ENCODE results near the gene PARD3B. TPM values are rescaled to one million over a fixed set of nuclear protein-coding genes. Genes with fewer than 3 reads are reported as not detected.

The PARD3B gene
- polyA plus RNA-seq, 3 donors = 33.1 to 35.6 (median 33.6) TPM

DNA sequence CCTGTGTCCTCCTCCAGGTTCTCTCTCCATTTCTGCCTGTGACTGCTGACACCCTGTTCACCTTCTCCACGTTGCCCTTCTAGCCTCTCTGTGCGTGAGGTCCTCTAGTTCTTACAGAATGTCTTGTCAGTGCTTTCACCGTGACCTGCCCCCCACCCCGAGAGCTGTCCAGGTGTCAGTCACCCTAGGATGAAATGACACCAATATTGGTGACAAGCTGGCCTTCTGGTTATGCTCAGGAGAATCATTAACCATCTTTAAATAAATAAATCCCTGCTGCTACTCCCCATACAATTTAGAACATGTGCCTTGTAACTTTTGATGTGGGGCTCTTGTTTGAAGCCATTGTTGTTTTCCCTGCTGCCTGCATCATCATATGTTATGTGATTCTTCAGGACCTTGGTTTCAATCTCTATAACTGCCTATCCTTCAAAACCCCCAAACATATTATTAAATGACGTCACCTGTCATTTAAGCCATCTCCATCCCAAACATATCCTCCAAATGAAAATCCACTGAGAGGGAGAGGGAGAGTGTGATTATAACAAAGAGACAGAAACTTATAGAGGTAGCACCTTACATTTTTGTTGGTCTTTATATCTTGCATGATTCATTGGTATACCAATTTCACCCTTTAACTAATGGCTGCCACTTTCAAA is 496.3 kb downstream of the PARD3B start:
- no peak for DNase-seq (ENCODE audit: extremely low read depth in 1 of 11, low read depth in 9 of 11, low spot score in 4 of 11)

DNA sequence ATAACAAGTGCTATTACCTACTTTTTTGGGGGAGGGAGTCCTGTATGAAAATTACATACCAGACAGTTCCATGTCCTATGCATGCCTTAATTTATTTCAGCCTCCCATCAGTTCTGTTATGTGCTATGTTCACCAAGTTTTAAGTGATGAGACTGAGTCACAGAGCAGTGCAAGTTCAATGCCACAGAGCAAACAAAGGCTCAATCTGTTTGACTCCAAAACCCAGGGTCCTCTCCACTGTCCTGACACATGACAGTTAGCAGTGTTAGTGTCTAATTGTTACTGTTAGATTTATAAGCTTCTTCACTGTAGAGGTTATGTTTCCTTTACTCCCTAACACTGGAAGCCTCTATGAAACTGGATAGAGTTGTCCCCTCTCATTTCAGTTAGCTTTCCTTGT is 498.0 kb downstream of the PARD3B start:
- no peak for DNase-seq (ENCODE audit: extremely low read depth in 1 of 11, low read depth in 9 of 11, low spot score in 4 of 11)

DNA sequence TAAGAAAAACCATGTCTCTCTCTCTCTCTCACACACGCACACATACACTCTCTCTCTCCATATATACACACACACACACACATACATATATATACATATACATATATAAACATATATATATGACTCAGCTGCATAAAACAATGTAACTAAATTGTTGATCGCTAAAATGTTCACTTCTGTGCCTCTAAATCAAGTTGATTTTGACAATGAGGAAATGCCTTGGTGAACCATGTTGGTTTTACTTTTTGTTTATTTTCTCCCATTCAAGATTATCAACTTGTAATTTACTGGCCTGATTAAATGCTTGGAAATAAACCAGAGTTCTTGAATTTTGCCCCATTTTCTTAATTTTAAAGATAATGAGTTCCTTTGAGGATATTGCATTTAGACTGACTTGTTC is 500.4 kb downstream of the PARD3B start:
- DNase-seq (ENCODE audit: extremely low read depth in 1 of 11, low read depth in 9 of 11, low spot score in 4 of 11) = no peak

DNA sequence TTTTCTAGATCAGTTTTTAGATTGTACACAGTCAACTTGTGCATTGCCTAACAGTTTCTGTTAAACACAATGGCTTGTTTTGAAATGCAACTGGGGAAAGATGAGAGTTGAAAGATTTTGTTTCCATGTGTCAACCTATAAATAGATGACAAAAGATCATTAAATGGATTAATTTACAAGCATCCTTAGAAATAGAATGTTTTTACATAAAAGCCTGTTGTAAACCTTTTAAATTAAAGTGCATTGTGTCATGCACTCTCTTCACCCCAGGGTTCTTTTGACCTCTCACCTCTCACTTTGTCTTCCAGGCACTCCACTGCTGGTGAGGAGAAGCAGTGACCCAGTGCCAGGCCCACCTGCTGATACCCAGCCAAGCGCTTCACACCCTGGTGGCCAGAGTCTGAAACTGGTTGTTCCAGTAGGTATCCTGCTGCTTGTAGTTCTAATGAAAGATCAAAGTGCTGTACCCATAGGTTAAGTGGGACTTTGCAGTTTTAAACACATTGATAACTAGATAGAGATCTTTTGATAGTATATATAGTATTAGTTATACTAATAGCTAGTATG is 502.1 kb downstream of the PARD3B start:
- DNase-seq (ENCODE audit: extremely low read depth in 1 of 11, low read depth in 9 of 11, low spot score in 4 of 11) = no peak

DNA sequence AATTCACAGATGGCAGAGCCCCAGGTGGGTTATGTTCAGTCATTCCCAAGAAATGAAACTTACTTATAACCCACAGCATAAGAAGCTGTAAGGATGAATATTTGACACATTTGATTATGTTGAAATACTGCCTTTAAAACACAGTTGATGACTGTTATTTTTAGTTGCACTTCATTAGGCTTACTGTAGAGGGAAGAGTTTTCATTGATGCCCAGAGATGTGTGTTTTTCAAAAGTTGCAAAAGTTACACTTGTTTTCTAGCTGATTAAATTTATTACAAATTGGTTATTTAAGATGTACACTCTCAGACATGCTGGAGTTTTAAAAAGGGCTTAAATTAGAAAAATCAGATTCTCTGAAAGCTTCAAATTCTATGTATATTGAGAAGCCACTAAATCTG is 506.1 kb downstream of the PARD3B start:
- no peak for DNase-seq (ENCODE audit: extremely low read depth in 1 of 11, low read depth in 9 of 11, low spot score in 4 of 11)

DNA sequence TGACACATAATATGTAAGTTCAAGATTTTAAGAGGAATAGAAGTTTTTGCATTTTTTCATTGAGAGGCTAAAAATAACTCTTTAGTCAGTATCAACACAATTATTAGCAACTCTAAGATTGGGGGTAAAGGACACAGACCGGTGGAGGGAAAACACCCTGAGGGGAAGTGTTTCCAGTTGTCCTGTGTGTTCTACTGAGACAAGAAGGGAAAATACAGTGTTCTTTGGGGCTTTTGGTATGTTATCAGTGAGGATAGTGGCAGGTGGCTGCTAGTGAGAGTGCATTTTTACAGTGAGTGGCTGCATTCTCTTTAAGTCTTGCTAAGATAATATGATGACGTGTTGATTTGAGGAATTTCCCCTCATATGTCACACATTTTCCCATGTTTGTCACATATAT is 507.5 kb downstream of the PARD3B start:
- no peak for DNase-seq (ENCODE audit: extremely low read depth in 1 of 11, low read depth in 9 of 11, low spot score in 4 of 11)

DNA sequence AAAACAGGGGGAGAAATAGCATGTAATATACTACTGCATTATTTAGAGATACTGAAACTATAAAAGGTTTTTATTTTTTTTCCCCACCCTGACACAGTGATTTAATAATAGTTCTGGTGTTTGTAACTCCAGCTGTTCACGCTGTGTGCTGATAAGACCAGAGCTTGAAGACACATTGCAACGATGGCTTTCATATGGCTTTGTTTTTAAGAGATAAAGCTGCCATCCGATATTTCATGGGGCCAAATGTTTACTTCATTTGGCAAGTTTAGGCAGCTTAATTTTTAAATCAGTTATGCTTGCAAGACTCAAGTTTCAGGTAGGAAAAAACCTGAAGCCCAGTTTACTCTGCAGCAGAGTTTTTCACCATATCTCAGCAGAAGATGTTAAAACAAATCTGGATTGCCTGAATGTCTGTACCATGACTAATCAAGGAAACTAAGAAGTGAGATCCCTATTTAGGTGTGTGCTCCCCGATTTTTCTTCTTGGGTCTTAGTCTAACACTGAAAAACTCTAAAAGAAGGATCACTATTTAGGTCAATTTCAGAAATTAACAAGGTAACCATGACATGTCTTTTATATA is 508.6 kb downstream of the PARD3B start:
- peak in 7 of 11 donors; percentile 9 to 28 (median 20) for DNase-seq (ENCODE audit: extremely low read depth in 1 of 11, low read depth in 9 of 11, low spot score in 4 of 11)

DNA sequence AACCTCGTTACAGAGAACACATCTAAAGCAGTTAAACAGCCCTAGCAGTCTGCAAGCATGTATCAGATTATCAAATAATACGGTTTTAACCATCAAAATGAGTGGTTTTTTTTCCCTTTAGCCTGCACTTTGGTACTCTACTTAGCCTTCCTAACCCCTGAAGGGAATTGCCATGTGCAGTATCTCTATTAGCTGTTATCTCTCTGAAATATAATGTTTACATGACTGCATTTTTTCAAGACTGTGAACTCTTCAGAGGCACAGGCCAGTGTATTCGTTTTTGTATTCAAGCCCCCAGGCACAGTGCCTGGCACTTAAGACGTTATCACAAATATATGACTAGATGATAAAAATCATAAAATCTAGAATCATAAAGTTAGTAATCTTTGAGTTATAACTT is 509.5 kb downstream of the PARD3B start:
- no peak for DNase-seq (ENCODE audit: extremely low read depth in 1 of 11, low read depth in 9 of 11, low spot score in 4 of 11)

DNA sequence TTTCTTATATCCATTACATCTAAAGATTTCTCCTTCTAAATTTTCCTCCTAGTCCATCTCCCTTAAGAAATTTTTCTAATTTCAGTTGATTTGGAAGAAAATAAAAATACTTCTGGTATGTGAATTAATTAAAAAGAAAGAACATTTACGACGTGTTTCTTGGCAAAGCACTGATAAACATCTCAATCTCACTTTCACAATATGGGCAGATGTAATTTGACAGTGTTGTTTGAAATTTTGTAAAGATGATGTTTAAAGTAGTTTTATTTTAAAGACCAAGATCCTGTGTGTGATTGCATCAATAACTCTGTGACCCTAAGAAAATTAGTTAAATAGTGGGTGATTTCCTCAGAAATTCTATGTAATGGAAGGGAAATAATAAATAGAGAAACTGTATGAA is 510.0 kb downstream of the PARD3B start:
- DNase-seq (ENCODE audit: extremely low read depth in 1 of 11, low read depth in 9 of 11, low spot score in 4 of 11) = no peak

DNA sequence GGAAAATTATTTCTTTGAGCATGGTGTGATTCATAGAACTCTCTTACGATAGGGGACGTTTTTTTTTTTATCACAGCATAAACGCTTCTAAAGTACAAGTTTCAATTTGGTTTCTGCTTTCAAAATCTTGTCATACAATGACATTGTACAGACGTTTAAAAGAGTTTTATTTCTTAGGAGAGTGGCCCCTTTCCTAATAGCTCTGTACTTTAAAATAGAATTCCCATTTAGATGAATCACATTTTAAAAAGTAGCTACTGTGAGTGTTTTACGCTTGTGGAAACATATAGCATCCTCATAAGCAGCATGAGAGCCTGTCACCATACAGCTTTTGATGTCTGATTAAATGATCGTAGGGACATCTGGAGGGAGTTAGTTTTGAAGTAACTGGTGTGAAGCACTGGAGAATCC is 510.9 kb downstream of the PARD3B start:
- DNase-seq (ENCODE audit: extremely low read depth in 1 of 11, low read depth in 9 of 11, low spot score in 4 of 11) = no peak

DNA sequence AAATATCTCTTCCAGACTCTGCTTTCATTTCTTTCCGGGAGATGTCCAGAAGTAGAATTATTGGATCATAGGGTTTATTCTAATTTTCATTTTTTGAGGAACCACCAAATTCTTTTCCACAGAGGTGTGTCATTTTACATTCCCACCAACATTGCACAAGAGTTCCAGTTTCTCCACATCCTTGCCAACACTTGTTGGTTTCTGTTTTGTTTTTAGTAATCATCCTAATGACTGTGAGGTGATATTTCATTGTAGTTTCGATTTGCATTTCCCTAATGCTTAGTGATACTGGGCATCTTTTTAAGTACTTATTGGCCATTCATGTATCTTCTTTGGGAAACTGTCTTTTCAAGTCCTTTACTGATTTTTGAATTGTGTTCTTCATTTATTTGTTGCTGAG is 513.1 kb downstream of the PARD3B start:
- no peak for DNase-seq (ENCODE audit: extremely low read depth in 1 of 11, low read depth in 9 of 11, low spot score in 4 of 11)

DNA sequence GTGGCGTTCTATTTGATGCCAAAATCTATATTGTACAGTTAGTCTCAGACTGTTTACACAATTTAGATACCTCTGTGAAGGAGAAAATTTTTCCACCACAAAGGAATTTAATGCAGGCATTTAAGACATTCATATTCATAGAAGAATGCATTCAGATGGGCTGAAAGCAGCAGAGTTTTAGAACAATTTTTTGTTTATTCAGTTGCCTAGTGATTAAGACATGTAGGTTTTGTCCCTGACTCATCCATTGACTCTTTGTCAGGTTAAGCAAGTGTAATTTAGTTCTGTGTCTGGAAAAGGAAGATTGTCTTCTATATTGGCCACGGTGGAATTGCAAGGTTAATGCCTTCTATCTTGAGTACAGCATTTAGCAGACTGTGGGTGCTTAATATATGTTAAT is 515.0 kb downstream of the PARD3B start:
- DNase-seq (ENCODE audit: extremely low read depth in 1 of 11, low read depth in 9 of 11, low spot score in 4 of 11) = no peak

DNA sequence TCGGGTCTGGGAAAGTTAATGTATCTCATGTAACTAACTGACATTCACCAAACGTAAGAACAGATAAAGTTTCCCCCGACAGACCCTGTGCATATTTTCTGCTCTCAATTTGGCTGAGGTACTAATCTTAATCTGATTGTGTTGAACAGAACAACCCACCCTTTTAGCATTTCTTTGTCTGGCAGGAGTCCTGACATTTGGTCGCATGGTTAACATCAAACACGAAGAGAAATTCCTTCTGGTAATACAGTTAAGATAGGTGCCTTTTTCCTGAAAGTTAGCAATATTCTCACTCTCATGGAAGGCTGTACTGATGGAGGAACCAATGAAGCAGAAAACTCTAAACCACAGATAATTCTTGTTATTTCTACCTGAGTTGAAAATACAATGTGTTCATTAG is 520.8 kb downstream of the PARD3B start:
- no peak for DNase-seq (ENCODE audit: extremely low read depth in 1 of 11, low read depth in 9 of 11, low spot score in 4 of 11)

DNA sequence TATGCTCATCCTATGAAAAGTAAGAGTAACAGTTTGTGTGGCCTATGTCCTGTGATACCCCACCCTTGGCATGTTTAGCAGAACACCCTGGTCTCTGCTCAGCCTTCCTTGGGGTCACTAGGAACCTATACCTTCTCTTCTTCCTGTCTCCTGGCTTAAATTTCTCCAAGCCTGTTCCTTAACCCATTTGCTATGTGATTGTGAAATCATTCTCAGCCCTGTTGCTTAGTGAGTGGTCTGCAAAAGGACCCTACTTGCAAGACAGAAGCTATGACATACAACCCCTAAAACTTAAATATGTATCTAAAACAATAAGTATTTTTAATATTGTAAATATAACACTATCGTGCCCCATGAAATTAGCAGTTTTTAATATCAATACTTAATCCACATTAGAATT is 524.7 kb downstream of the PARD3B start:
- no peak for DNase-seq (ENCODE audit: extremely low read depth in 1 of 11, low read depth in 9 of 11, low spot score in 4 of 11)

DNA sequence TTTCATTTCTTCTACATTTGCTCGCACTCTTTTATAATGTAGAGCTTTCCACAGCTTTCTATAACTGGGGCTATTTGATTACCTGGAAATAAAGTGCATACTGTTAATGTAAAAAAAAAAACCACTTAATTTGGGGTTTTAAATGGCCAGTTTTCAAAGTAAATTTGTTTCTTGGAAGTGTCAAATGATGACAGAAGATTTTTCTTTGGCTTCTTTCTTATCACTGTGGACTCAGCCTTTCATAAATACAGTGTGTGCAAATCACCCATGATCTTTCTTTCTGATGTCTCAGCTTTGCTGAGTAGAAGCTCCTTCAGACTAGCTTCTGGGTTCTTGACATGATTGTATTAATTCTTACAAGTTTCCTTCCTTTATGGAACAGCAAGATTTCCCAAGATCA is 525.6 kb downstream of the PARD3B start:
- no peak for DNase-seq (ENCODE audit: extremely low read depth in 1 of 11, low read depth in 9 of 11, low spot score in 4 of 11)

DNA sequence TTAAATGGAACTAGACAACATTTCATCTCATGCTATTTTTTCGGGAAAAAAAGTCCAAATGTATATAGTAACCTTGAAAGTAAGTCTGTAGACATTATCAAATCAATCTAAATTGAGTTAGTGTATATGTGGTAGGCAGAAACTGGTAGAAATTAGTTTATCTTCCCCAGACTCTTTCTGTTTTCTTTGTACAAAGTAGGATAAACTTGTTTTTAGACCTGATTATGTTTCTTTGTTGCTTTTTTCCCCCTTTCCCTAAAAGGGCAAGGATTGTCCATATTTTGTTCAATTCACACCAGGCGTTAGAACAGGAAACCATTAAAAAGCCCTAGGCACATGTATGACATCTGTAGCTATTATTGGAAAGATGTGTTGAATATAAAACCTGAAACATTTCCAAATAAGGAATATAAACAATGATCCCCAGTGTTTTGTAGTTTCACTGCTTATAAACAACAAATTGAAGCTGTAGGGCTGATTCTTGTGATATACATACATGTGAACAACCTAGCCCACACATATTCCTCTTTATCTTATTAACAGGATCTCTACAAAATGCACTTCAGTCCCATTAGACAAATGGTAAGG is 528.3 kb downstream of the PARD3B start:
- DNase-seq (ENCODE audit: extremely low read depth in 1 of 11, low read depth in 9 of 11, low spot score in 4 of 11) = no peak

DNA sequence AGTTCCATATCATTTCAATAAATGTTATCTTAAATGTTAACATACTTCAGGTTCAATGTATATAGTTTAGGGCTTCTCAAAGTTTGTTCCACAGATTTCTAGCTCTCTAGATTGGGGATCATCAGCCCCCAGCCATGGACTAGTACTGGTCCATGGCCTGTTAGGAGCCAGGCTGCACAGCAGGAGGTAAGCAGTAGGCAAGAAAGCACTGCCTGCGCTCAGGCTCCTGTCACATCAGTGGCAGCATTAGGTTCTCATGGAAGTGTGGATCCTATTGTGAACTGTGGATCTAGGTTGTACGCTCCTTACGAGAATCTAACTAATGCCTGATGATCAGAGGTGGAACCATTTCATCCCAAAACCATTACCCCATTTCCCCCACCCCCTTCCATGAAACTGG is 531.1 kb downstream of the PARD3B start:
- DNase-seq (ENCODE audit: extremely low read depth in 1 of 11, low read depth in 9 of 11, low spot score in 4 of 11) = no peak

DNA sequence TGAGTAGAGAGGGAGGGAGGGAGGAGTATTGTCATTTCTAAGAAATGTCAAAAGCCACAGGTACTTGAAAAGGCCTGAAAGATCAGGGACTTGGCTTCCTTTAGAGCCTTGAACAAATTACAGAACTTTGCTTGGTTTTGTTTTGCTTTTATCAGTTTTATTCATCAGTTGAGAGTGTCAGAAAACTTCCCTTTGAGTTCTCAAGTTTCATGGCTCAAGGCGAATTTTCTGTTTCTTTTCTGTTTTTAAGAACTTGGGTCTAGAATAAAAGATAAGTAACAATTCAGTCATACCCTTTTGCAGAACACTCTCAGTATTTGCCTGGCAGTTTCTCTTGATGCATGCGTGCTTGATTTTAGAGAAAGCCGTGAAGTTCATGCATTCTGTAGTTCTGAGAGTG is 531.9 kb downstream of the PARD3B start:
- no peak for DNase-seq (ENCODE audit: extremely low read depth in 1 of 11, low read depth in 9 of 11, low spot score in 4 of 11)

DNA sequence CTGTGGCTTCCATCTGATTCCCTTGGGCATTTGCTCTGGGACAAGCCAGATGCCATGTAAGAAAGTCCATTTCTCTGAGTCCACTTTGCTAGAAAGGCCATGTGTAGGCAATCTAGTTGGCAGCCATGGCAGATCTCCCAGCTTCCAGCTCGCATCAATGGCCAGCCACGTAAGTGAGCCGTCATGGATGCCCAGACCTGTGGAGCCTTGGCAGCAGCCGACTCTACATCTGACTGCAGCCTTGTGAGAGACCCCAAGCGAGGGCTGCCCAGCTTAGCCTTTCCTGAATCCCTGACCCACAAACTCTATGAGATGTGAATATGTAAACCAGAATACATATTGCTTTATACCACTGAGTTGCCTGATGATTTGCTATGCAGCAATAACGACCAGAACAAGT is 533.5 kb downstream of the PARD3B start:
- DNase-seq (ENCODE audit: extremely low read depth in 1 of 11, low read depth in 9 of 11, low spot score in 4 of 11) = no peak

DNA sequence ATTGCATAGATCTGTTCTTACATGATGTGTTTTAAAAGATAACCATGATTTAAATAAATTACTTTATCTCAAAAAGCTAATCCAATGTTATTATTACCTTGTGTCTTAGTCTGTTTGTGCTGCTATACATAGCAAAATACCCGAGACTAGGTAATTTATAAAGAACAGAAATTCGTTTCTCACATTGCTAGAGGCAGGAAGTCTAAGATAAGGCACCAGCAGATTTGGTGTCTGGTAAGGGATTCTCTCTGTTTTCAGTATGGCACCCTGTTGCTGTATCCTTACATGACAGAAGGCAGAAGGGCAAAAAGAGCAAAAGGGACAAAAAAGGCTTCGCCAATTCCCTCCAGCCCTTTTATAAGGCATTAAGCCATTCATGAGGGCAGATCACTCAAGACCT is 533.9 kb downstream of the PARD3B start:
- no peak for DNase-seq (ENCODE audit: extremely low read depth in 1 of 11, low read depth in 9 of 11, low spot score in 4 of 11)

DNA sequence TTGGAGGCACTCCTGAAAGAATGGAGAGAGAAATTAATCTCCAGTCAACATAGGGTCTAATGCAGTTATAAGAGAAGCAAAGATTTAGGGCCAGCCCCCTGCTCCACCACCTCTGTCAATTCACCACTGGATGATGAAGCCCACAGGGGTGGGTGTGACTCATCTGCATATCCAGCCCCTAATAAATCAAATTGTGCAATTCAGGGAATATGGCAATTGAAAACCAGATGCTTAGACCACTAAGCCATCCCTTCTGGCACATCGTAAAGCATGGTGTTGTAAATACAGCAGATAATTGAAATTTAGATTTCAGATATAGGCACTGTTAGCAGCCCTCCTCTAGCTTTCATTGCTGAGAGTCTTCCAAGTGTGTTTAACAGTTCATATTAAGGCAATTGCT is 541.4 kb downstream of the PARD3B start:
- no peak for DNase-seq (ENCODE audit: extremely low read depth in 1 of 11, low read depth in 9 of 11, low spot score in 4 of 11)

Measured in renal cortex interstitium (tissue), 11 donors.